Thyroid gland (tissue), 4 donors: ENCODE data around the gene RAMAC. TPM values are rescaled to one million over a fixed set of nuclear protein-coding genes. Genes with fewer than 3 reads are reported as not detected.
A peak's percentile ranks its signal among the peaks of the same experiment; 100 is the strongest.
"Not testable (repeated sequence)": the region's sequence is repeated elsewhere in the genome, so short reads cannot be mapped to it uniquely, and the experiment has no call there.

ENCODE experiments used
- DNase-seq, 2 donors: peaks; one replicate each; pipeline ENCODE4 v3.0.0-alpha.2; 2019
- H3K27ac ChIP-seq, 3 donors: fragments of 200-600 bp; sonication (generic); 1 replicate in 2 of 3; 2 replicates in 1 of 3; pipeline ENCODE4 v1.5.1; 2016 to 2019; ENCODE audit warnings: mild to moderate bottlenecking in 1 of 3, moderate library complexity in 1 of 3
- H3K27me3 ChIP-seq: fragments of 200-600 bp; sonication (generic); one replicate; pipeline ENCODE4 v1.5.1; 2019
- H3K36me3 ChIP-seq, 2 donors: fragments of 200-600 bp; sonication (generic); one replicate each; pipeline ENCODE4 v1.5.1; 2016 to 2019
- H3K4me1 ChIP-seq, 2 donors: fragments of 200-600 bp; sonication (generic); one replicate each; pipeline ENCODE4 v1.5.1; 2017 to 2019
- H3K4me3 ChIP-seq, 3 donors: fragments of 200-600 bp; sonication (generic); replicated peaks in 1 of 3; 1 replicate in 2 of 3; 2 replicates in 1 of 3; pipeline ENCODE4 v1.5.1; 2016; ENCODE audit warnings: mild to moderate bottlenecking in 1 of 3
- H3K9me3 ChIP-seq: fragments of 200-600 bp; sonication (generic); one replicate; pipeline ENCODE4 v1.5.1; 2017
- POLR2A ChIP-seq, 2 donors: fragments of 450-650 bp; IDR thresholded peaks; one replicate each; pipeline ENCODE4 v1.6.1; 2017; ENCODE audit warnings: antibody characterized with exemption in 2 of 2, mild to moderate bottlenecking in 2 of 2, moderate library complexity in 1 of 2
- WGBS, 2 donors: methylation state at CpG; one replicate each; pipeline ENCODE4 v1.1.5; 2017; 5-methylcytosine and 5-hydroxymethylcytosine counted together
- intact Hi-C: fragments of 100-400 bp; cut with DNase I; formaldehyde crosslinking; loops from one replicate; pipeline ENCODE4 v1.15.1; 2023
- total RNA-seq, 4 donors: library from RNA; depleted of rRNA; stranded (reverse); fragments of >200 nt; gene quantifications; one replicate each; pipeline ENCODE4 v1.2.3, GENCODE V29; 2016
- TF ChIP-seq, protein P1 (sequence below), 6 experiments: fragments of 200-600 bp in 3 of 6; fragments of 450-650 bp in 3 of 6; sonication (generic) in 3 of 6; IDR thresholded peaks; one replicate each; pipeline ENCODE4 v1.5.1; 2016 to 2019; ENCODE audit warnings: antibody characterized with exemption in 6 of 6, mild to moderate bottlenecking in 2 of 6, inconsistent platforms in 1 of 6, moderate library complexity in 1 of 6

RAMAC gene
- total RNA-seq, 4 donors from 2014 or later: 18.7 to 24.0 (median 22.0) TPM

GRCh38 chr15:82995938-82996337 is 9.9 kb downstream of the RAMAC start:
- Histone ChIP-seq H3K36me3 (peaks cover 0 to 8% of the 10 kb centered on the region in 2 donors), H3K9me3 (no peaks in the 10 kb centered on the region), H3K27ac (no peak overlapping the region), H3K4me1 (peaks cover 5 to 7% of the 10 kb centered on the region in 2 donors), H3K27me3 (no peaks in the 10 kb centered on the region), H3K4me3 (no peak overlapping the region)
- 74 to 76% methylated on average over 3 of the region's 3 CpGs for WGBS, 2 donors
- intact Hi-C loops: no loop called here
- no peak for DNase-seq
- TF ChIP-seq POLR2A (IDR thresholded peaks at IDR 0.05): no peak
- TF ChIP-seq, protein P1, sequence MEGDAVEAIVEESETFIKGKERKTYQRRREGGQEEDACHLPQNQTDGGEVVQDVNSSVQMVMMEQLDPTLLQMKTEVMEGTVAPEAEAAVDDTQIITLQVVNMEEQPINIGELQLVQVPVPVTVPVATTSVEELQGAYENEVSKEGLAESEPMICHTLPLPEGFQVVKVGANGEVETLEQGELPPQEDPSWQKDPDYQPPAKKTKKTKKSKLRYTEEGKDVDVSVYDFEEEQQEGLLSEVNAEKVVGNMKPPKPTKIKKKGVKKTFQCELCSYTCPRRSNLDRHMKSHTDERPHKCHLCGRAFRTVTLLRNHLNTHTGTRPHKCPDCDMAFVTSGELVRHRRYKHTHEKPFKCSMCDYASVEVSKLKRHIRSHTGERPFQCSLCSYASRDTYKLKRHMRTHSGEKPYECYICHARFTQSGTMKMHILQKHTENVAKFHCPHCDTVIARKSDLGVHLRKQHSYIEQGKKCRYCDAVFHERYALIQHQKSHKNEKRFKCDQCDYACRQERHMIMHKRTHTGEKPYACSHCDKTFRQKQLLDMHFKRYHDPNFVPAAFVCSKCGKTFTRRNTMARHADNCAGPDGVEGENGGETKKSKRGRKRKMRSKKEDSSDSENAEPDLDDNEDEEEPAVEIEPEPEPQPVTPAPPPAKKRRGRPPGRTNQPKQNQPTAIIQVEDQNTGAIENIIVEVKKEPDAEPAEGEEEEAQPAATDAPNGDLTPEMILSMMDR (IDR thresholded peaks at IDR 0.05): no peak

- Histone ChIP-seq H3K4me1 (peaks cover 5 to 7% of the 10 kb centered on the region in 2 donors), H3K4me3 (no peak overlapping the region), H3K9me3 (no peaks in the 10 kb centered on the region), H3K27ac (no peak overlapping the region), H3K27me3 (no peaks in the 10 kb centered on the region), H3K36me3 (no peaks in the 10 kb centered on the region)
- no peak for DNase-seq
- TF ChIP-seq, protein P1 (IDR thresholded peaks at IDR 0.05): no peak
- TF ChIP-seq POLR2A (IDR thresholded peaks at IDR 0.05): no peak
- WGBS, 2 donors: 85 to 88% methylated on average over 6 of the region's 6 CpGs
- intact Hi-C loops: no loop called here
These were observed 13.4 kb downstream of the RAMAC start for GRCh38 chr15:82999426-82999825.

GRCh38 chr15:82999905-83000671 is 14.1 kb downstream of the RAMAC start:
- Histone ChIP-seq H3K4me3 (no peak overlapping the region), H3K4me1 (peaks cover 5 to 7% of the 10 kb centered on the region in 2 donors), H3K9me3 (no peaks in the 10 kb centered on the region), H3K27me3 (no peaks in the 10 kb centered on the region), H3K36me3 (peaks cover 0 to 5% of the 10 kb centered on the region in 2 donors), H3K27ac (peak overlapping the region in 1 of 3 donors; percentile 73)
- TF ChIP-seq, protein P1 (IDR thresholded peaks at IDR 0.05): peak in 5 of 6 experiments; percentile 27 to 86 (median 61)
- TF ChIP-seq POLR2A (IDR thresholded peaks at IDR 0.05): no peak
- intact Hi-C loops: loop anchor here (5.0 to 10.0 kb wide), 3 partner anchors 148 to 455 kb away; partner anchors contain the start of gene RPS17
- WGBS, 2 donors: 5 to 14% methylated on average over 6 of the region's 6 CpGs
- DNase-seq: peak; percentile 19 to 33

DNA sequence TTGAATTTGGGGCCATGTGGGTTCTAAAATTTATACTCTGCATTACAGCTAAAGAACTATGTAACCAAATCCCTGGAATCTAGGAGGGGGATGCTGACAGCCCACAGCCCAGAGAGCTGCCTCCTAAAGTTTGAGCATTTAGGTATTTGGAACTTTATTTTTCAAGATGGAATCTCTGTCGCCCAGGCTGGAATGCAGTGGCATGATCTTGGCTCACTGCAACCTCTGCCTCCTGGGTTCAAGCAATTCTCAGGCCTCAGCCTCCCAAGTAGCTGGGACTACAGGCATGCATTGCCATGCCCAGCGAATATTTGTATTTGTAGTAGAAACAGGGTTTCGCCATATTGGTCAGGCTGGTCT is 14.6 kb downstream of the RAMAC start:
- not testable (repeated sequence) for H3K27me3 ChIP-seq, DNase-seq, H3K4me1 ChIP-seq, H3K27ac ChIP-seq, H3K9me3 ChIP-seq, H3K4me3 ChIP-seq
- TF ChIP-seq, protein P1 (IDR thresholded peaks at IDR 0.05): peak in 1 of 6 experiments; percentile 1
- 95% methylated on average over 3 of the region's 3 CpGs for WGBS, 2 donors
- intact Hi-C loops: loop anchor here (5.0 to 10.0 kb wide), 3 partner anchors 148 to 456 kb away; partner anchors contain the start of gene RPS17
- peaks cover 0 to 11% of the 10 kb centered on the region in 2 donors for H3K36me3 ChIP-seq

DNA sequence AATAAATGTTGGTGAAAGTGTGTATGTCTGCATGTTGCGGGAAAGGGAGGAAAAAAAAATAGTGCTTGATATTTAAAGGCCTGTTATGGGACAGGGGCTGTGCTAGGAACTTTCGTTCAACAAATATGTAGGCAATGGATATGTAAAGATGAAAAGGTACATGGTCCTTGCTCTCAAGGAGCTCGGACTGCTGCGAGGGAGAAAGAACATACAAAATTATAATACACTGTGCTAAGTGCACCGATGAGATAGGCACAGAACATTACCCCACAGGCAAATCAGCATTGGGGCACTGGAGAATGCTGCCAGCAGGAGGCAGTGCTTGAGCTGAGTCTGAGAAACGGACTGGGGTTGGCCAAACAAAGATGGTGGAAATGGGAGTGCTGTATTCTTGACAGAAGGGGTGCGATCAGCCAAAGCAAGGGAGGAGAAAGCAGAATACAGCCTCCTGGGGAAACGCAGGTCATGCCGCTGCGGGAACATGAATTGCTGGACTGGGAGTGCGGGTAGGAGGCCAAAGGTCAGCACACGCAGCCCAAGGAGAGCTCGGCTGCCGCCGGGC is 24.8 kb downstream of the RAMAC start:
- peak; percentile 79 to 81 for DNase-seq
- Histone ChIP-seq H3K27ac (peak overlapping the region; percentile 10 to 87 (median 74)), H3K4me1 (peaks cover 18 to 22% of the 10 kb centered on the region in 2 donors), H3K4me3 (peak overlapping the region; percentile 70 to 94 (median 90)), H3K9me3 (no peaks in the 10 kb centered on the region), H3K27me3 (no peaks in the 10 kb centered on the region), H3K36me3 (peaks cover 24 to 32% of the 10 kb centered on the region in 2 donors)
- intact Hi-C loops: no loop called here
- WGBS, 2 donors: 7% methylated on average over 15 of the region's 15 CpGs
- TF ChIP-seq, protein P1 (IDR thresholded peaks at IDR 0.05): peak; percentile 41 to 75 (median 66)
- TF ChIP-seq POLR2A (IDR thresholded peaks at IDR 0.05): no peak
